Memory B cell (primary cell): ENCODE measurements around the gene RASL12.

Experiments
- ATAC-seq: fragments of 150-1000 bp; cut with Tn5 transposase; 2 replicates; pipeline ENCODE4 v1.10.0; 2021; ENCODE audit warnings: low read depth, mild to moderate bottlenecking, moderate library complexity
- DNase-seq, 2 donors: peaks; one replicate each; pipeline ENCODE4 v3.0.0; 2022; ENCODE audit warnings: low spot score in 2 of 2
- H3K27ac Mint-ChIP-seq: one replicate; pipeline ENCODE4 v1.8.0; 2022; ENCODE audit warnings: mild to moderate bottlenecking, moderate library complexity, mixed read lengths
- H3K27me3 Mint-ChIP-seq: one replicate; pipeline ENCODE4 v1.8.0; 2022; ENCODE audit warnings: mixed read lengths
- H3K36me3 Mint-ChIP-seq: one replicate; pipeline ENCODE4 v1.8.0; 2022; ENCODE audit warnings: mild to moderate bottlenecking, mixed read lengths
- H3K4me1 Mint-ChIP-seq: one replicate; pipeline ENCODE4 v1.8.0; 2022; ENCODE audit warnings: mixed read lengths
- H3K4me3 Mint-ChIP-seq: one replicate; pipeline ENCODE4 v1.8.0; 2022; ENCODE audit warnings: mild to moderate bottlenecking, moderate library complexity, mixed read lengths
- H3K9me3 Mint-ChIP-seq: one replicate; pipeline ENCODE4 v1.8.0; 2022; ENCODE audit warnings: mixed read lengths

RASL12 gene

GRCh38 chr15:65072617-65073016 lies 4.8 kb upstream of the RASL12 start:
- Mint-ChIP-seq H3K27ac (no peak overlapping the region), H3K27me3 (peaks cover 9% of the 10 kb centered on the region), H3K9me3 (no peaks in the 10 kb centered on the region), H3K4me1 (no peaks in the 10 kb centered on the region), H3K36me3 (no peaks in the 10 kb centered on the region), H3K4me3 (no peak overlapping the region)
- ATAC-seq (no peak), DNase-seq (no peak)

DNA sequence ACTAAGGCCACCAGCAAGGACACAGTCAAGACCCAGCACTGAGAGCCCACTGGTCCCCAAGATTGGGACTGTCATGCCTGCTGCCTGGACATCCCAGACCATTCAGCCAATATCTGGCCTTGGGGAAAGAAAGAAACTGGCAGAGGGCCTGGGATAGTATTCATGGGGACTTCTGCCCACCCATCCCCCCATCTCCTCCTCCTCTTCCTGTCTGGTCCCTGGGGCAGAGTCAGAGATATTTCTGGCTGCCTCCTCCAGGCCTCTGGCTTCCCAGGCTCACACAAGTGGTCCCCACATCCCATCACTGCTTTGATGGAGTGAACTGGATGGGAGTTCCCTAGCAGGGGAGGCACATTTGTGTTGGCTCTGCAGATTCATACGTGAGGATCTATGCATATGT lies 4.2 kb upstream of the RASL12 start:
- H3K27ac Mint-ChIP-seq = no peak overlapping the region
- DNase-seq (no peak), ATAC-seq (no peak)
- H3K4me1 Mint-ChIP-seq = peaks cover 3% of the 10 kb centered on the region
- H3K36me3 Mint-ChIP-seq = no peaks in the 10 kb centered on the region
- H3K4me3 Mint-ChIP-seq = no peak overlapping the region
- peaks cover 12% of the 10 kb centered on the region for H3K27me3 Mint-ChIP-seq
- H3K9me3 Mint-ChIP-seq = no peaks in the 10 kb centered on the region

DNA sequence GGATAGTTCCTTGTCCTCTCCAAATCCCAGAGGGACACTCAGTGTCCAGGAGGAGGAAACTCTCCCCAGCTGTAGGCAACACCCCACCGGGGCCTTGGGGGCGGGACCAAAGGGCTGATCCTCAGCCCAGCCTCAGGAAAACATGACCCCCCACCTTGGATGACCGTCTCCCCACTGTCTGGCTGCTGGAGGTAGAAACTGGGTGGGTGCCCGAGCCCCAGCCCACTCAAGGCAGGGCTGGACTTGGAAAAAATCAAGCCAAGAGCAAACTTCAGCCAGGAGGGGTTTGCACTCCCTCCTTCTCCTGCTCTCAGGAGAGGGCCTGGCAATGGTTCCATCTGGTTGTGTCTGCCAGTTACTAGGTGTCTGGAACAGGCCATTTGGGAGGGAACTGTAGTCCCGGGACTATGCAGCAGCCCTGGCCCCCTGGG lies 3.6 kb upstream of the RASL12 start:
- H3K27ac Mint-ChIP-seq = no peak overlapping the region
- H3K27me3 Mint-ChIP-seq = peaks cover 10% of the 10 kb centered on the region
- ATAC-seq (no peak), DNase-seq (no peak)
- H3K4me3 Mint-ChIP-seq = no peak overlapping the region
- H3K4me1 Mint-ChIP-seq = peaks cover 3% of the 10 kb centered on the region
- H3K9me3 Mint-ChIP-seq = no peaks in the 10 kb centered on the region
- H3K36me3 Mint-ChIP-seq = no peaks in the 10 kb centered on the region

DNA sequence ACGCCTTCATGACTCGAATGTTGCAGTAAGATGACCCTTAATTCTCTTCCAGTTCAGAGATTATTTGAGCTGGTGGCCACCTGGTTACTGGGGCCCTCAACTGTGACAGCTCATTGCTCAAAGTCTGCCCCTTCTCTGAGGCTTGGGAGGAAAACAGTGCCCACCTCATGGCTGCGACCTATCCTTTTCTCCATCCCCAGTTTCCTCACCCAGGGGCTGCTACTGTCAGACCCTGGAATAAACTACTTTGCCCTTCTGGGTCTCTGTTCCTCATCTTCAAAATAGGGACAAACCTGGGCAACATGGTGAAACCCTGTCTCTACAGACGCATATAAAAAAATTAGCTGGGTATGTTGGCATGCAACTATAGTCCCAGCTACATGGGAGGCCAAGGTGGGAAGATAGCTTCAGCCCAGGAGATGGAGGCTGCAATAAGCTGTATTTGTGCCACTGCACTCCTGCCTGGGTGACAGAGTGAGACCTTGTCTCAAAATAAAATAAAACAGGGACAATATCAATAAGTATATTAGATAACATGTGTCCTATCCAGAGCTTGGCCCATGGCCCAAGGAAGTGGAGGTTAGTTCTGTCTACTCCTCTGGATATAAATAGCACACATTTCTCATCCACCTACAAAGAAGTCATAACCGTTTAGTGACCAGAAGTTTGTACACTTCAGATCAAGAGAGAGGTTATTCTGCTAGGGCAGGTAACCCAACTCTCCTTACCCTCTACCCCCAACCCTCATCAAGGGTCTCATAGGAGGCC lies 2.2 kb upstream of the RASL12 start:
- Mint-ChIP-seq H3K4me1 (peaks cover 3% of the 10 kb centered on the region), H3K27me3 (peaks cover 10% of the 10 kb centered on the region), H3K27ac (no peak overlapping the region), H3K4me3 (no peak overlapping the region), H3K9me3 (no peaks in the 10 kb centered on the region), H3K36me3 (peaks cover 2% of the 10 kb centered on the region)
- ATAC-seq = no peak
- DNase-seq = no peak

DNA sequence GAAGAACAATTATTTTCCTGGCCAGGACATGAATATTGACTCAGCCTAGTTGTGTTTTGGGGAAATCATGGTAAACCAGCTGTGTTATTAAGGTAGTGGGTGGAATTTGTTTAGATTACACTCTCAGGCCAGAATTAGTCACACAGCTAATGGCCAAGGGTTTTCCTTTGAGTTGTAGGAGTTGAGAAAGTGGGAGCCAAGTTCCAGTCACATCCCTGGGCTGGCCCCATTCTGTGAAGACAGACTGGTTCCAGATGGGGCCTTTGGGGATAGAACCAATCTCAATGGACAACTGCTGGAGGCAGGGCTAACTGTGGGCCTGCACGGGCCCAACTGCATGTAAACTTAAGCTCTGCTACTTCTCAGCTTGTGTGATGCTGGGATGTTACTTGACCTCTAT lies 1.4 kb upstream of the RASL12 start:
- H3K27me3 Mint-ChIP-seq = peaks cover 10% of the 10 kb centered on the region
- no peak overlapping the region for H3K4me3 Mint-ChIP-seq
- ATAC-seq (no peak), DNase-seq (no peak)
- H3K27ac Mint-ChIP-seq = no peak overlapping the region
- H3K36me3 Mint-ChIP-seq = peaks cover 2% of the 10 kb centered on the region
- H3K9me3 Mint-ChIP-seq = no peaks in the 10 kb centered on the region
- peaks cover 3% of the 10 kb centered on the region for H3K4me1 Mint-ChIP-seq

GRCh38 chr15:65068403-65068788 lies 605 bp upstream of the RASL12 start:
- ATAC-seq (no peak), DNase-seq (no peak)
- H3K27ac Mint-ChIP-seq = no peak overlapping the region
- H3K4me1 Mint-ChIP-seq = peaks cover 3% of the 10 kb centered on the region
- no peaks in the 10 kb centered on the region for H3K9me3 Mint-ChIP-seq
- H3K27me3 Mint-ChIP-seq = peaks cover 10% of the 10 kb centered on the region
- H3K36me3 Mint-ChIP-seq = peaks cover 2% of the 10 kb centered on the region
- peak overlapping the region; percentile 12 for H3K4me3 Mint-ChIP-seq

DNA sequence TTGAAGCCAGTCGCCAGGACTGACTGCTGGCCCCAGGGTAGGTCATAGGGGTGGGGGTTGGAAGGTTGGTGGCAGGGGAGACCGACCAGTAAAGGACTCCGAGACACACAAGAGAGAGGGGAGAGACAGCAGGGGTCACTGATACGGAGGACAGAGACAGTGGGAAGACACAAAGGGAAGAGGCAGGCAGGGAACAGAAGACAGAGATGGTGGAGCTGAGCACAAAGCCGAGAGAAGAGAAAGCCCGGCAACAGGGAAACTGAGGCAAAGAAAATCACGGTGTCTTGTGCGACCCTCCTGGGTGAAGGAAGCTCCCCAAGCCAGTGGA lies 510 bp downstream of the RASL12 start:
- peaks cover 12% of the 10 kb centered on the region for H3K27me3 Mint-ChIP-seq
- DNase-seq (no peak), ATAC-seq (no peak)
- no peak overlapping the region for H3K27ac Mint-ChIP-seq
- H3K36me3 Mint-ChIP-seq = peaks cover 2% of the 10 kb centered on the region
- H3K4me1 Mint-ChIP-seq = peaks cover 3% of the 10 kb centered on the region
- peak overlapping the region; percentile 59 for H3K4me3 Mint-ChIP-seq
- no peaks in the 10 kb centered on the region for H3K9me3 Mint-ChIP-seq

DNA sequence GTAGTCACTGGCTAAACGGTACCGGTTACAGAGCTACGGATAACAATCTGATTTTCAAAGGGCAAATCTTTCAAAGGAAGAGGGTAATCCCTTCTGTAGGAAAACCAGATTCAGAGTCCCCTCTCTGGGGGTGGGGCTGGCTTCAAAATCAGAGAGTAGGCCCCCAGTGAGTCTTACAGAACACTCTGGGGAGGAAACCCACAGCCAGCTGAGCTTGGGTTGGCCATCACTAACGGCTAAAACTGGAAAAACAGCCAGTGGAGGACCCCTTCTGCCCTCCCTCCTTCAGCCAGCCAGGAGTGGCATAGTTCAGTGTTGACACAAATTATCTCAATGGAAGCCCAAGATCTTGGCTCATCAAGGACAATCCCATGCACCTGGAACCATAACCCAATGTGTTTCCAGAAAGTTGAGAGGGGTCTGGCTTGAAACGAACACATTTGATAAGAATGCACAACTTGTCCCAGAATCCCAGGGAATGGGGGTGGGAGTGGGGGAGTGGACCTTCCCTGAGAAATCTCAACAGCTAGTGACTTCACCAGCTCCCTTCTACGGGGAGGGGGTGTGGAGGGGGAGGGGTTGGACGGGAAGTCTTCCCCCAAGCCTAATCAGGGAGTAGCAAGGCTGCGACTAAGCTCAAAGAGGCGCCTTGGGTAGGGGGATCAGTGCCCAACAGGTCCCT lies 1.0 kb downstream of the RASL12 start:
- Mint-ChIP-seq H3K4me3 (peak overlapping the region; percentile 59), H3K27me3 (peaks cover 12% of the 10 kb centered on the region)
- ATAC-seq = no peak

GRCh38 chr15:65066001-65066634 lies 1.7 kb downstream of the RASL12 start:
- DNase-seq = no peak
- ATAC-seq = no peak
- no peak overlapping the region for H3K4me3 Mint-ChIP-seq
- H3K9me3 Mint-ChIP-seq = no peaks in the 10 kb centered on the region
- peaks cover 2% of the 10 kb centered on the region for H3K36me3 Mint-ChIP-seq
- H3K27ac Mint-ChIP-seq = no peak overlapping the region
- H3K27me3 Mint-ChIP-seq = peaks cover 12% of the 10 kb centered on the region
- H3K4me1 Mint-ChIP-seq = peaks cover 3% of the 10 kb centered on the region

More for the DNA sequence above, 1.0 kb downstream of the RASL12 start:
- no peak overlapping the region for H3K27ac Mint-ChIP-seq
- peaks cover 2% of the 10 kb centered on the region for H3K36me3 Mint-ChIP-seq
- H3K9me3 Mint-ChIP-seq = no peaks in the 10 kb centered on the region
- DNase-seq = no peak
- H3K4me1 Mint-ChIP-seq = peaks cover 3% of the 10 kb centered on the region

- no peak overlapping the region for H3K4me3 Mint-ChIP-seq
- no peak overlapping the region for H3K27ac Mint-ChIP-seq
- peaks cover 3% of the 10 kb centered on the region for H3K4me1 Mint-ChIP-seq
- H3K36me3 Mint-ChIP-seq = peaks cover 2% of the 10 kb centered on the region
- no peak for DNase-seq
- H3K9me3 Mint-ChIP-seq = no peaks in the 10 kb centered on the region
- peaks cover 8% of the 10 kb centered on the region for H3K27me3 Mint-ChIP-seq
- no peak for ATAC-seq
These were observed 5.1 kb downstream of the RASL12 start for GRCh38 chr15:65062726-65063125.

- Mint-ChIP-seq H3K27me3 (peaks cover 5% of the 10 kb centered on the region), H3K9me3 (no peaks in the 10 kb centered on the region), H3K36me3 (peaks cover 2% of the 10 kb centered on the region), H3K4me1 (no peaks in the 10 kb centered on the region), H3K27ac (no peak overlapping the region), H3K4me3 (no peak overlapping the region)
- ATAC-seq (no peak), DNase-seq (no peak)
These were observed 5.7 kb downstream of the RASL12 start for GRCh38 chr15:65062061-65062460.

DNA sequence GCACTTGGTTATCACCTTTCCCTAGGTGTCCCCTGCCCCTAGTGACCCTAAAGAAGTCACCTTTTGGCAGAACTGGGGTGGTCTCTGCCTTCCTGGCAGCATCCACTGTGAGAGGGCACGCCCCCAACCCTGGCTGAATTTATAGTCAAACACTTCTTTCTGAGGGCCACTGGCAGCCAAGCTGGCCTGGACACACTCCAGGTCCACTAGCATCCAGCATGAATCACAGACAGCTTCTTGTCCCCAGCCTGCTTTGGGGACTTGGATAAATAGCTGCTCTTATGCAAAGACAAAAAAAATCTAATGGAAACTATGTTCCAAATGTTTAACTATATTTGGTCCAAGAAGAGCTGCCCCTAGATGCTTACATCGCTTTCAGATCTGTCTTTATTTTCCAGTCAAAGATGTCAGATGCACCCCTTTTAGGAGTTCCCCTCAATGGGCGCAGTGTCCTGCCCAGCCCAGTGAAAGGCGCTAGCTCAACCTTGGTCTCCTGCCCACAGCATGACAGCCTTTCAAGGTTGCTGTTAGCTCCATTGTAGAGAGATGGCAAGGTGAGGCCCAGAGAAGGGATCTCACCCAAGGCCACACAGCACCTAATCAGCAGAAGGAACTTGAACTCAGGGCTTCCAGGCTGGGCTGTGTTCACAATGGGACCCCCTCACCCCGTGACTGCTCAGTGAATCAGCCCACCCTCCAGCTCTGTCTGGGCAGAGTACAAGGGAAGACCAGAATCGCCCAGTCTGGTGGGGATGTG lies 7.0 kb downstream of the RASL12 start:
- Mint-ChIP-seq H3K27ac (no peak overlapping the region), H3K9me3 (no peaks in the 10 kb centered on the region), H3K4me1 (no peaks in the 10 kb centered on the region), H3K27me3 (peaks cover 5% of the 10 kb centered on the region), H3K4me3 (no peak overlapping the region), H3K36me3 (peaks cover 1% of the 10 kb centered on the region)
- ATAC-seq = no peak
- no peak for DNase-seq

GRCh38 chr15:65059931-65060596 lies 7.7 kb downstream of the RASL12 start:
- H3K9me3 Mint-ChIP-seq = no peaks in the 10 kb centered on the region
- no peak for DNase-seq
- H3K27ac Mint-ChIP-seq = no peak overlapping the region
- no peaks in the 10 kb centered on the region for H3K4me1 Mint-ChIP-seq
- H3K36me3 Mint-ChIP-seq = no peaks in the 10 kb centered on the region
- H3K27me3 Mint-ChIP-seq = peaks cover 4% of the 10 kb centered on the region
- ATAC-seq = no peak
- H3K4me3 Mint-ChIP-seq = no peak overlapping the region
